Measurements from ENCODE around the gene WDR33. TPM values are rescaled to one million over a fixed set of nuclear protein-coding genes. Genes with fewer than 3 reads are reported as not detected.

Gene WDR33
- total and polyA plus RNA-seq, 2 of the 13 experiments (the other 11 are each of a cell fraction or from before 2014, with no cell fraction given): 54.9 to 78.2 TPM

DNA sequence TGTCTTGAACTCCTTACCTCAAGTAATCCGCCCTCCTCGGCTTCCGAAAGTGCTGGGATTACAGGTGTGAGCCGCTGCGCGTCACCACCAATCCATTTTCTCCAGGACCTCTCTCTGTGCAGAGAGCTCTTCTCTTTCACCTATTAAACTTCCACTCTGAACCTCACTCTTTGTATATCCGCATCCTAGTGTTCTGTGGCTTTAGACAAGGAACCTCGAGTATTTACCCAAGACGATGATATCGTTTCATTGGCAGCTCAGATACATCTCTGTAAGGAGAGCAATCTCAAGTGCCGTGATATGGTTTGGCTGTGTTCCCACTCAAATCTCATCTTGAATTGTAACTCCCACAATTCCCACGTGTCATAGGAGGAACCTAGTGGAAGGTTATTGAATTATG is 15.1 kb upstream of the WDR33 start:
- CTCF ChIA-PET (ENCODE audit: low intra/inter-chr PET ratio, low total read pairs): no interaction called here
- intact Hi-C loops (cut with micrococcal nuclease; ENCODE audit: unreplicated experiment) (loop anchor here (10.0 kb wide), 1 partner anchor 231 kb away; no protein-coding TSS in a partner anchor), in situ Hi-C loops (cut with HindIII; ENCODE audit: extremely low pct_ligation_motif_present, low pct_unique_long_range_greater_than_20kb) (no loop called here)
- no peak overlapping the region for H3K4me3 ChIP-seq (replicated peaks in 1 of 3; ENCODE audit: insufficient read depth in 1 of 3, low read depth in 2 of 3, low read length in 3 of 3)
- ATAC-seq: no peak
- H3K9ac ChIP-seq (ENCODE audit: insufficient read depth, low read depth, low read length): no peak overlapping the region
- 71% methylated on average over 12 of the region's 12 CpGs for WGBS (ENCODE audit: low lambda C conversion rate)
- H3K36me3 ChIP-seq (replicated peaks in 1 of 2; ENCODE audit: control insufficient read depth in 1 of 2, insufficient read depth in 2 of 2, low read length in 2 of 2): no peaks in the 10 kb centered on the region
- H2AFZ ChIP-seq (ENCODE audit: low read length): no peak overlapping the region
- no peaks in the 10 kb centered on the region for H4K20me1 ChIP-seq (ENCODE audit: insufficient read depth, low read length)
- no TSS peak for BruUV-seq (replicated peaks)
- POLR2A ChIA-PET: no interaction called here
- no peak overlapping the region for H3K4me2 ChIP-seq (ENCODE audit: low read depth, low read length)
- 0 out of 5 replicates have a peak, but pooled peaks cover 0 to 4% of the 10 kb centered on the region in 2 experiments for H3K27me3 ChIP-seq (ENCODE audit: control insufficient read depth in 1 of 2, insufficient read depth in 2 of 2, low read length in 2 of 2)
- FAIRE-seq: no peak
- no peaks in the 10 kb centered on the region for H3K79me2 ChIP-seq (ENCODE audit: insufficient read depth, low read length)
- no peak for DNase-seq (ENCODE audit: low spot score)
- no peaks in the 10 kb centered on the region for H3K4me1 ChIP-seq (ENCODE audit: insufficient read depth, low read length)
- H3K9me3 ChIP-seq (ENCODE audit: low read length): peaks cover 7% of the 10 kb centered on the region
- H3K27ac ChIP-seq (ENCODE audit: extremely low read length, insufficient read depth, low read length): no peak overlapping the region
- TF ChIP-seq, protein P1, sequence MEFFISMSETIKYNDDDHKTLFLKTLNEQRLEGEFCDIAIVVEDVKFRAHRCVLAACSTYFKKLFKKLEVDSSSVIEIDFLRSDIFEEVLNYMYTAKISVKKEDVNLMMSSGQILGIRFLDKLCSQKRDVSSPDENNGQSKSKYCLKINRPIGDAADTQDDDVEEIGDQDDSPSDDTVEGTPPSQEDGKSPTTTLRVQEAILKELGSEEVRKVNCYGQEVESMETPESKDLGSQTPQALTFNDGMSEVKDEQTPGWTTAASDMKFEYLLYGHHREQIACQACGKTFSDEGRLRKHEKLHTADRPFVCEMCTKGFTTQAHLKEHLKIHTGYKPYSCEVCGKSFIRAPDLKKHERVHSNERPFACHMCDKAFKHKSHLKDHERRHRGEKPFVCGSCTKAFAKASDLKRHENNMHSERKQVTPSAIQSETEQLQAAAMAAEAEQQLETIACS (CRISPR knock-in tag; IDR thresholded peaks at IDR 0.05): no peak
- TF ChIP-seq ZNF879 (CRISPR knock-in tag; IDR thresholded peaks at IDR 0.05) (no peak), ZNF772 (CRISPR knock-in tag; IDR thresholded peaks at IDR 0.05) (no peak), PHF5A (CRISPR knock-in tag; IDR thresholded peaks at IDR 0.05; ENCODE audit: low read depth, unreplicated experiment) (no peak), ZNF713 (CRISPR knock-in tag; IDR thresholded peaks at IDR 0.05) (no peak), ZNF512B (CRISPR knock-in tag; IDR thresholded peaks at IDR 0.05; ENCODE audit: borderline replicate concordance) (no peak), ZSCAN20 (CRISPR knock-in tag; IDR thresholded peaks at IDR 0.05; ENCODE audit: borderline replicate concordance) (no peak), ZNF652 (CRISPR knock-in tag; IDR thresholded peaks at IDR 0.05; ENCODE audit: borderline replicate concordance, low read depth) (no peak), JUND (CRISPR knock-in tag; IDR thresholded peaks at IDR 0.05) (no peak), ZNF616 (CRISPR knock-in tag; IDR thresholded peaks at IDR 0.05; ENCODE audit: low read depth) (no peak), HNRNPL (IDR thresholded peaks at IDR 0.05; ENCODE audit: low read depth, low read length) (no peak), ZMYM3 (CRISPR knock-in tag; IDR thresholded peaks at IDR 0.05) (no peak), ZNF577 (CRISPR knock-in tag; IDR thresholded peaks at IDR 0.05; ENCODE audit: borderline replicate concordance, low read depth) (no peak), RBAK (CRISPR knock-in tag; IDR thresholded peaks at IDR 0.05) (no peak)
- TF ChIP-seq, protein P2, sequence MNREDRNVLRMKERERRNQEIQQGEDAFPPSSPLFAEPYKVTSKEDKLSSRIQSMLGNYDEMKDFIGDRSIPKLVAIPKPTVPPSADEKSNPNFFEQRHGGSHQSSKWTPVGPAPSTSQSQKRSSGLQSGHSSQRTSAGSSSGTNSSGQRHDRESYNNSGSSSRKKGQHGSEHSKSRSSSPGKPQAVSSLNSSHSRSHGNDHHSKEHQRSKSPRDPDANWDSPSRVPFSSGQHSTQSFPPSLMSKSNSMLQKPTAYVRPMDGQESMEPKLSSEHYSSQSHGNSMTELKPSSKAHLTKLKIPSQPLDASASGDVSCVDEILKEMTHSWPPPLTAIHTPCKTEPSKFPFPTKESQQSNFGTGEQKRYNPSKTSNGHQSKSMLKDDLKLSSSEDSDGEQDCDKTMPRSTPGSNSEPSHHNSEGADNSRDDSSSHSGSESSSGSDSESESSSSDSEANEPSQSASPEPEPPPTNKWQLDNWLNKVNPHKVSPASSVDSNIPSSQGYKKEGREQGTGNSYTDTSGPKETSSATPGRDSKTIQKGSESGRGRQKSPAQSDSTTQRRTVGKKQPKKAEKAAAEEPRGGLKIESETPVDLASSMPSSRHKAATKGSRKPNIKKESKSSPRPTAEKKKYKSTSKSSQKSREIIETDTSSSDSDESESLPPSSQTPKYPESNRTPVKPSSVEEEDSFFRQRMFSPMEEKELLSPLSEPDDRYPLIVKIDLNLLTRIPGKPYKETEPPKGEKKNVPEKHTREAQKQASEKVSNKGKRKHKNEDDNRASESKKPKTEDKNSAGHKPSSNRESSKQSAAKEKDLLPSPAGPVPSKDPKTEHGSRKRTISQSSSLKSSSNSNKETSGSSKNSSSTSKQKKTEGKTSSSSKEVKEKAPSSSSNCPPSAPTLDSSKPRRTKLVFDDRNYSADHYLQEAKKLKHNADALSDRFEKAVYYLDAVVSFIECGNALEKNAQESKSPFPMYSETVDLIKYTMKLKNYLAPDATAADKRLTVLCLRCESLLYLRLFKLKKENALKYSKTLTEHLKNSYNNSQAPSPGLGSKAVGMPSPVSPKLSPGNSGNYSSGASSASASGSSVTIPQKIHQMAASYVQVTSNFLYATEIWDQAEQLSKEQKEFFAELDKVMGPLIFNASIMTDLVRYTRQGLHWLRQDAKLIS (CRISPR knock-in tag; IDR thresholded peaks at IDR 0.05): no peak
- TF ChIP-seq, protein P3, sequence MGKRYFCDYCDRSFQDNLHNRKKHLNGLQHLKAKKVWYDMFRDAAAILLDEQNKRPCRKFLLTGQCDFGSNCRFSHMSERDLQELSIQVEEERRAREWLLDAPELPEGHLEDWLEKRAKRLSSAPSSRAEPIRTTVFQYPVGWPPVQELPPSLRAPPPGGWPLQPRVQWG (CRISPR knock-in tag; IDR thresholded peaks at IDR 0.05; ENCODE audit: borderline replicate concordance, low read depth): no peak
